Measurements from ENCODE around the gene MCTP1. TPM values are rescaled to one million over a fixed set of nuclear protein-coding genes. Genes with fewer than 3 reads are reported as not detected.

MCTP1 gene
- total RNA-seq, 4 donors from 2014 or later = 3.3 to 31.4 (median 13.4) TPM

DNA sequence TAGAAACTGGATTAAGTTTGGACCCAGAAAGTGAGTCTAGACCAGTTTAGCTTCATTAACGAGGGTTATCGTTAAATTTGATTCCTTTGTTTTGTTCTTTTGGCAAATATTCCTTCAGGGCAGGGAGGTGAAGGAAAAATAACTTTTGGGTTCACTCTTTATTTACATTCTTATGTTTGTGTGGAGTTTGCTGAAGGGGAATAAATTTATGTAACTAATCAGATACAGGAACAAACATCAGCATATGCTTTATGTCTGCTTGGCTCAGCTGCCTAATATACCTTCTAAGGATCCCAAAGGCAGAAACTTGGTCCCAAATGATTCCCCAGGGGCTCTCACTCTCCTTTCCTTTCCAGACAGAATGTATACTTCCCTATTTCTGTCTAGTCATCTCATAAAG, 132.4 kb downstream of the MCTP1 start:
- Histone ChIP-seq H3K4me1 (no peaks in the 10 kb centered on the region), H3K27me3 (no peaks in the 10 kb centered on the region), H3K27ac (no peak overlapping the region), H3K4me3 (no peak overlapping the region), H3K9me3 (no peaks in the 10 kb centered on the region), H3K36me3 (no peaks in the 10 kb centered on the region)
- WGBS, 2 donors (ENCODE audit: low coverage in 1 of 2) = 67 to 72% methylated on average over 2 of the region's 2 CpGs
- in situ Hi-C loops (cut with MboI; ENCODE audit: low pct_ligation_motif_present in 1 of 4, low pct_unique_long_range_greater_than_20kb in 1 of 4, low sequenced_read_pairs in 3 of 4) (no loop called here), intact Hi-C loops (cut with DNase I; ENCODE audit: low total_unique reads) (no loop called here)
- no peak for DNase-seq
- TF ChIP-seq POLR2AphosphoS5 (IDR thresholded peaks at IDR 0.05) (no peak), EP300 (IDR thresholded peaks at IDR 0.05; ENCODE audit: low read depth) (no peak), POLR2A (IDR thresholded peaks at IDR 0.05) (no peak)
- TF ChIP-seq, protein P1, sequence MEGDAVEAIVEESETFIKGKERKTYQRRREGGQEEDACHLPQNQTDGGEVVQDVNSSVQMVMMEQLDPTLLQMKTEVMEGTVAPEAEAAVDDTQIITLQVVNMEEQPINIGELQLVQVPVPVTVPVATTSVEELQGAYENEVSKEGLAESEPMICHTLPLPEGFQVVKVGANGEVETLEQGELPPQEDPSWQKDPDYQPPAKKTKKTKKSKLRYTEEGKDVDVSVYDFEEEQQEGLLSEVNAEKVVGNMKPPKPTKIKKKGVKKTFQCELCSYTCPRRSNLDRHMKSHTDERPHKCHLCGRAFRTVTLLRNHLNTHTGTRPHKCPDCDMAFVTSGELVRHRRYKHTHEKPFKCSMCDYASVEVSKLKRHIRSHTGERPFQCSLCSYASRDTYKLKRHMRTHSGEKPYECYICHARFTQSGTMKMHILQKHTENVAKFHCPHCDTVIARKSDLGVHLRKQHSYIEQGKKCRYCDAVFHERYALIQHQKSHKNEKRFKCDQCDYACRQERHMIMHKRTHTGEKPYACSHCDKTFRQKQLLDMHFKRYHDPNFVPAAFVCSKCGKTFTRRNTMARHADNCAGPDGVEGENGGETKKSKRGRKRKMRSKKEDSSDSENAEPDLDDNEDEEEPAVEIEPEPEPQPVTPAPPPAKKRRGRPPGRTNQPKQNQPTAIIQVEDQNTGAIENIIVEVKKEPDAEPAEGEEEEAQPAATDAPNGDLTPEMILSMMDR (IDR thresholded peaks at IDR 0.05) = no peak

DNA sequence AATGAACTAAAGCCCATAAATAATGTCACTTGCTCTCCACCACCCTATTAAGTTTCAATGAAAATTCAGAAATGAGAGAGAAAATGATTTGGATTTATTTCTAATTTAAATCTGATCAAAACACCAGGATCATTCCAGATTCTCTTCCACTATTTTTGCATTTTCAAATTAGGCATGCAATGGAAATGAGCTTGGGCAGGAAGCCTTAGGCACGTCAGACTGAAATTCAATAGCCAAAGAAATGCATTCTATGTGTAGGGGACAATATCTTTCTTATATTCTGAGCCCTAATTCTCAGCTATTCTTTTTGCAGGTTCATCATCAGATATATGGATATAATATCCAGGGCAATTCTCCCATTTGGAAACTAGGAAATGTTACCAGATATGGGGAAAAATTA, 132.8 kb downstream of the MCTP1 start:
- WGBS, 2 donors (ENCODE audit: low coverage in 1 of 2) = 40 to 44% methylated on average over 1 of the region's 1 CpG
- intact Hi-C loops (cut with DNase I; ENCODE audit: low total_unique reads) = no loop called here
- TF ChIP-seq POLR2A (IDR thresholded peaks at IDR 0.05) = no peak
- TF ChIP-seq EP300 (IDR thresholded peaks at IDR 0.05; ENCODE audit: low read depth) = no peak
- TF ChIP-seq, protein P1 (IDR thresholded peaks at IDR 0.05) = no peak
- TF ChIP-seq POLR2AphosphoS5 (IDR thresholded peaks at IDR 0.05) = no peak

DNA sequence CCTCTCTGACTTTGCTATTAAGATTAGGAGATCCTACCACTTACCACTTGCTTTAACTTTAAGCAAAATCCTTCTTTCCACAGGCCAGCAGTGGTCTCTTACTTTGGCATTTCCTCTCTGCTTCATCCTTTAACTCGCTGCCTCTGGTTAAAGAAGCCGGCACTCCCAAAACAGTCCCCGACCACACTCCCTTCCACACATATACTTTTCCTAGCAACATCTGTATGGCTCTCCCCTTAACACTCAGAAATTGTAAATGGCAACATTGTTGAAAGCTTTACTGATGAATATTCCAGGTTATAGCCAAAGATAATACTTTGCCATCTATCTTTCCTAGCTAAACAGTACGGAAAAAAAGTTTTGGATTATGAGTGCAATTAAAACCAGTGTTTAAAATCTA, 133.2 kb downstream of the MCTP1 start:
- no peaks in the 10 kb centered on the region for H3K36me3 ChIP-seq
- H3K27ac ChIP-seq = no peak overlapping the region
- WGBS, 2 donors (ENCODE audit: low coverage in 1 of 2) = 83 to 86% methylated on average over 4 of the region's 4 CpGs
- DNase-seq = no peak
- H3K4me3 ChIP-seq = no peak overlapping the region
- H3K9me3 ChIP-seq = no peaks in the 10 kb centered on the region
- TF ChIP-seq POLR2A (IDR thresholded peaks at IDR 0.05) (no peak), EP300 (IDR thresholded peaks at IDR 0.05; ENCODE audit: low read depth) (no peak), POLR2AphosphoS5 (IDR thresholded peaks at IDR 0.05) (no peak)
- TF ChIP-seq, protein P1 (IDR thresholded peaks at IDR 0.05) = no peak
- no peaks in the 10 kb centered on the region for H3K4me1 ChIP-seq
- in situ Hi-C loops (cut with MboI; ENCODE audit: low pct_ligation_motif_present in 1 of 4, low pct_unique_long_range_greater_than_20kb in 1 of 4, low sequenced_read_pairs in 3 of 4) = no loop called here
- intact Hi-C loops (cut with DNase I; ENCODE audit: low total_unique reads) = no loop called here
- H3K27me3 ChIP-seq = no peaks in the 10 kb centered on the region

More for the DNA sequence above, 132.8 kb downstream of the MCTP1 start:
- no peaks in the 10 kb centered on the region for H3K9me3 ChIP-seq
- H3K4me1 ChIP-seq = no peaks in the 10 kb centered on the region
- H3K27me3 ChIP-seq = no peaks in the 10 kb centered on the region
- no peaks in the 10 kb centered on the region for H3K36me3 ChIP-seq
- in situ Hi-C loops (cut with MboI; ENCODE audit: low pct_ligation_motif_present in 1 of 4, low pct_unique_long_range_greater_than_20kb in 1 of 4, low sequenced_read_pairs in 3 of 4) = no loop called here
- no peak overlapping the region for H3K4me3 ChIP-seq
- no peak overlapping the region for H3K27ac ChIP-seq
- DNase-seq = no peak

DNA sequence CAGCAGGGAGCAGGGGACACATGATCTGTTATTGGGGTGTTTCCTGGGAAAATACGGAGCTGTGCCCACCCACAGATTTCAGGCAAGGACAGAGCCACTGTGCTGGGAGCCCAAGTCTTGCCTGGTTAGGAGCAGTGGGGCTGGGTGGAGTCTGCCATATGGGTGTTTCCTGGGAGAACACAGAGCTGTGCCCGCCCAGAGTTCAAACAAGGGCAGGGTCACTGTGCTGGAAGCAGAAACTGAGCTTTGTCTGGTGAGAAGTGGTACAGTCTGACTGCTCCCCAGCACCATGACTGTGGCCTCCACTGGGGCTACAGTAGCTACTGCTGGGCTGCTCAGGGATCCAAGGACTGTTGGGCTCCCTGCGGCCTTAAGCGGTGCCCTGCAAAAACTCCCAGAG, 135.5 kb downstream of the MCTP1 start:
- Histone ChIP-seq H3K36me3 (no peaks in the 10 kb centered on the region), H3K9me3 (no peaks in the 10 kb centered on the region), H3K4me1 (no peaks in the 10 kb centered on the region), H3K4me3 (no peak overlapping the region), H3K27me3 (no peaks in the 10 kb centered on the region), H3K27ac (no peak overlapping the region)
- in situ Hi-C loops (cut with MboI; ENCODE audit: low pct_ligation_motif_present in 1 of 4, low pct_unique_long_range_greater_than_20kb in 1 of 4, low sequenced_read_pairs in 3 of 4) = no loop called here
- intact Hi-C loops (cut with DNase I; ENCODE audit: low total_unique reads) = no loop called here
- TF ChIP-seq EP300 (IDR thresholded peaks at IDR 0.05; ENCODE audit: low read depth) (no peak), POLR2A (IDR thresholded peaks at IDR 0.05) (no peak), POLR2AphosphoS5 (IDR thresholded peaks at IDR 0.05) (no peak)
- TF ChIP-seq, protein P1 (IDR thresholded peaks at IDR 0.05) = no peak
- 94% methylated on average over 3 of the region's 4 CpGs; no CpG with 5 or more reads in 1 of the 2 donors for WGBS, 2 donors (ENCODE audit: low coverage in 1 of 2)
- DNase-seq = no peak

Data from transverse colon (tissue), 4 donors.